ENCODE data around the gene FAM13A.

FAM13A gene

GRCh38 chr4:89078300-89078699 lies 21.3 kb upstream of the FAM13A start:
- no peak overlapping the region for H3K4me3 ChIP-seq (ENCODE audit: control insufficient read depth, low read depth, low read length)
- TF ChIP-seq, protein P1, sequence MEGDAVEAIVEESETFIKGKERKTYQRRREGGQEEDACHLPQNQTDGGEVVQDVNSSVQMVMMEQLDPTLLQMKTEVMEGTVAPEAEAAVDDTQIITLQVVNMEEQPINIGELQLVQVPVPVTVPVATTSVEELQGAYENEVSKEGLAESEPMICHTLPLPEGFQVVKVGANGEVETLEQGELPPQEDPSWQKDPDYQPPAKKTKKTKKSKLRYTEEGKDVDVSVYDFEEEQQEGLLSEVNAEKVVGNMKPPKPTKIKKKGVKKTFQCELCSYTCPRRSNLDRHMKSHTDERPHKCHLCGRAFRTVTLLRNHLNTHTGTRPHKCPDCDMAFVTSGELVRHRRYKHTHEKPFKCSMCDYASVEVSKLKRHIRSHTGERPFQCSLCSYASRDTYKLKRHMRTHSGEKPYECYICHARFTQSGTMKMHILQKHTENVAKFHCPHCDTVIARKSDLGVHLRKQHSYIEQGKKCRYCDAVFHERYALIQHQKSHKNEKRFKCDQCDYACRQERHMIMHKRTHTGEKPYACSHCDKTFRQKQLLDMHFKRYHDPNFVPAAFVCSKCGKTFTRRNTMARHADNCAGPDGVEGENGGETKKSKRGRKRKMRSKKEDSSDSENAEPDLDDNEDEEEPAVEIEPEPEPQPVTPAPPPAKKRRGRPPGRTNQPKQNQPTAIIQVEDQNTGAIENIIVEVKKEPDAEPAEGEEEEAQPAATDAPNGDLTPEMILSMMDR (IDR thresholded peaks at IDR 0.05; ENCODE audit: control insufficient read depth, insufficient read depth, low read depth, low read length, missing control alignments) = no peak
- no peak for DNase-seq (ENCODE audit: low read depth)

GRCh38 chr4:89077761-89078160 lies 20.8 kb upstream of the FAM13A start:
- no peak overlapping the region for H3K4me3 ChIP-seq (ENCODE audit: control insufficient read depth, low read depth, low read length)
- no peak for DNase-seq (ENCODE audit: low read depth)
- TF ChIP-seq, protein P1 (IDR thresholded peaks at IDR 0.05; ENCODE audit: control insufficient read depth, insufficient read depth, low read depth, low read length, missing control alignments) = no peak

DNA sequence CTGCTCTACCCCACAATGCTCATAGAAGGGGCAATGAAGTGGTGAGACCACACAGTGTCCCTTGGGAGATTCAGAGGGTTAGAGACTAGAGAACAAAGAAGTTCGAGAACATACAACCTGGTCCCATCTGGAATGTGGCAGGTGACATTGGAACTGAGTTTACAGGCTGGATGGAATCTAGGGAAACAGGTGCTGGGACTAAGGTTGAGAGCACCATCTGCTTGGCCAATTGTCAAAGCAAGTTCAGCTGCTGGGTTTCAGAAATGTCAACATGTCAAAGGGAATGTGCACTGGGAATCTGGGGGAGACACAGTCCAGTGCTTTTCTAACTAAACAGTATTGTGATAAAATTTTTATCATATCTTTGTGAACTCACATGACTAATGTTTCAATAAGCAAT lies 15.9 kb upstream of the FAM13A start:
- no peak for DNase-seq (ENCODE audit: low read depth)
- H3K4me3 ChIP-seq (ENCODE audit: control insufficient read depth, low read depth, low read length) = no peak overlapping the region
- TF ChIP-seq, protein P1 (IDR thresholded peaks at IDR 0.05; ENCODE audit: control insufficient read depth, insufficient read depth, low read depth, low read length, missing control alignments) = no peak

DNA sequence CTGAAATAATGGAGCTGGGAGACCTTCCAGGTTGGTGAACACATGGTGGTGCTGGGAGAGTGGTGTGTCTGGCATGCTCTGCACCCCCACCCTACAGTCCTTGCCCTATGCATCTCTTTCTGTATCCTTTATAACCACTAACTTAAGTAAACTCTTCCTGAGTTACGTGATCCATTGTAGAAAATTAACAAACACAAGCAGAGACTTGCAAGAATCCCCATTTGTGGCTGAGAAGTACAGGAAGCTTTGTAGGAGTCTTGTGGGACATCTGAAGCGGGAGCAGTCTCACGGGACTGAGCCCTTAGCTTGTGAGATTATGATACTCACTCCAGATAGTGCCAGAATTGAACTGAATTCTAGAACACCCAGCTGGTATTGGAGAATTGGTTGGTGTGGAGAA lies 14.3 kb upstream of the FAM13A start:
- DNase-seq (ENCODE audit: low read depth) = no peak
- TF ChIP-seq, protein P1 (IDR thresholded peaks at IDR 0.05; ENCODE audit: control insufficient read depth, insufficient read depth, low read depth, low read length, missing control alignments) = no peak
- no peak overlapping the region for H3K4me3 ChIP-seq (ENCODE audit: control insufficient read depth, low read depth, low read length)

DNA sequence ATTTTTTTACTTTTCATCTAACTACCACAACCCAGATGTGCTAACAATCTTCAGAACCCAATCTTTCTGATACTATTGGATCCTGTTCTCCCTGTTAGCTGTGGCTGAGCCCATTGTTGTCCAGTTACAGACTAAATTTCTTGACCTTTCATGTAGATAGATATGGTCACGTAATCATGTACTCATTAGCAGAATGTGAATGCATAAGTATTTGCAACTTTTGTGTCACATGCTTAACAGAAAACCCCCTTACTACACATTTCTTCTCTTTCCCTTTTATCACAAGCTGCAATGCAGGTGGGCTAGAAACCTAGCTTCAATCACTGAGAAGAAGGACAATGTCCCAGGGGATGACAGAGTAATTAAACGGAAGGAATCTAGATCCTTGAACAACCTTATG lies 13.1 kb upstream of the FAM13A start:
- TF ChIP-seq, protein P1 (IDR thresholded peaks at IDR 0.05; ENCODE audit: control insufficient read depth, insufficient read depth, low read depth, low read length, missing control alignments) = no peak
- DNase-seq (ENCODE audit: low read depth) = no peak
- no peak overlapping the region for H3K4me3 ChIP-seq (ENCODE audit: control insufficient read depth, low read depth, low read length)

DNA sequence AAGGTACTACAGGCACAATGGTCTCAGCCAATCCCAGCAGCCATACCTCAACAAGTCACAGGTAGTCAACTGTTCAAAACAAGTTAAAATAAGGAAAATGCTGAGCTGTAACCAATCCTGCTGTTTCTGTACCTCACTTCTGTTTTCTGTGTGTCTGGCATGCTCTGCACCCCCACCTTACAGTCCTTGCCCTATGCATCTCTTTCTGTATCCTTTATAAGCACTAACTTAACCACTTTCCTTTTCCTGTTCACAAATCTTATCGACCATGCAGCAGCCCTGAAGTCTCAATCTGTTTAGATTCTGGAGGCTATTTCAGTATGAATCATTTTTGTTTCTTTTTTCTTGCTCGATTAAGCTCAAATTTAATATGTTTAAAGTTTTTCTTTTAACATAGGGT lies 12.5 kb upstream of the FAM13A start:
- TF ChIP-seq, protein P1 (IDR thresholded peaks at IDR 0.05; ENCODE audit: control insufficient read depth, insufficient read depth, low read depth, low read length, missing control alignments) = no peak
- H3K4me3 ChIP-seq (ENCODE audit: control insufficient read depth, low read depth, low read length) = no peak overlapping the region
- DNase-seq (ENCODE audit: low read depth) = no peak

- TF ChIP-seq, protein P1 (IDR thresholded peaks at IDR 0.05; ENCODE audit: control insufficient read depth, insufficient read depth, low read depth, low read length, missing control alignments) = no peak
- no peak overlapping the region for H3K4me3 ChIP-seq (ENCODE audit: control insufficient read depth, low read depth, low read length)
- no peak for DNase-seq (ENCODE audit: low read depth)
Measured at GRCh38 chr4:89067417-89067816, 10.4 kb upstream of the FAM13A start.

All from AG09309 (cell line).